Mononuclear cell (primary cell): ENCODE data around the gene MRPS18A. TPM values are rescaled to one million over a fixed set of nuclear protein-coding genes. Genes with fewer than 3 reads are reported as not detected.

ENCODE experiments used
- H3K27me3 ChIP-seq: 2 replicates; pipeline ENCODE4 v1.6.0; 2011; ENCODE audit warnings: low read length, control low read depth; ENCODE audit not compliant: insufficient read depth
- H3K4me1 ChIP-seq: 2 replicates; pipeline ENCODE4 v1.5.1; 2011; ENCODE audit warnings: mild to moderate bottlenecking, low read length, control low read depth; ENCODE audit not compliant: insufficient read depth
- H3K4me3 ChIP-seq: 2 replicates; pipeline ENCODE4 v1.5.1; 2011; ENCODE audit warnings: mild to moderate bottlenecking, low read length, moderate library complexity
- H3K9me3 ChIP-seq: 2 replicates; pipeline ENCODE4 v1.5.1; 2011; ENCODE audit warnings: low read depth, mild to moderate bottlenecking, control low read depth, low read length
- total RNA-seq: library from RNA; depleted of rRNA; stranded (reverse); fragments of >200 nt; gene quantifications from one replicate; pipeline ENCODE4 v1.2.3, GENCODE V29; 2012

MRPS18A gene
- total RNA-seq: 29.5 TPM

- Histone ChIP-seq H3K27me3 (no peaks in the 10 kb centered on the region), H3K9me3 (no peaks in the 10 kb centered on the region), H3K4me3 (peak within 1 kb of the TSS; percentile 92), H3K4me1 (peaks cover 32% of the 10 kb centered on the region)
These were observed at the start of gene MRPS18A for GRCh38 chr6:43687437-43688347. Gene MRPS18A, minus strand, starts transcription at chr6:43687791. Its CDS starts 12 bp downstream, at chr6:43687779.

- Histone ChIP-seq H3K4me3 (no peak overlapping the region), H3K9me3 (no peaks in the 10 kb centered on the region), H3K4me1 (peaks cover 18% of the 10 kb centered on the region), H3K27me3 (no peaks in the 10 kb centered on the region)
These were observed 49.3 kb upstream of the MRPS18A start for GRCh38 chr6:43736844-43737243.

- H3K9me3 ChIP-seq: peaks cover 2% of the 10 kb centered on the region
- peaks cover 18% of the 10 kb centered on the region for H3K4me1 ChIP-seq
- H3K27me3 ChIP-seq: no peaks in the 10 kb centered on the region
- no peak overlapping the region for H3K4me3 ChIP-seq
These were observed 48.7 kb upstream of the MRPS18A start for GRCh38 chr6:43736211-43736786.

GRCh38 chr6:43735642-43736199 is 48.1 kb upstream of the MRPS18A start:
- Histone ChIP-seq H3K4me3 (no peak overlapping the region), H3K9me3 (peaks cover 7% of the 10 kb centered on the region), H3K27me3 (no peaks in the 10 kb centered on the region)

GRCh38 chr6:43734294-43734665 is 46.7 kb upstream of the MRPS18A start:
- Histone ChIP-seq H3K4me3 (no peak overlapping the region), H3K9me3 (peaks cover 11% of the 10 kb centered on the region), H3K4me1 (peaks cover 18% of the 10 kb centered on the region), H3K27me3 (no peaks in the 10 kb centered on the region)

More at GRCh38 chr6:43735642-43736199, 48.1 kb upstream of the MRPS18A start:
- peaks cover 18% of the 10 kb centered on the region for H3K4me1 ChIP-seq

- no peaks in the 10 kb centered on the region for H3K27me3 ChIP-seq
- H3K4me3 ChIP-seq: no peak overlapping the region
- peaks cover 11% of the 10 kb centered on the region for H3K9me3 ChIP-seq
- peaks cover 18% of the 10 kb centered on the region for H3K4me1 ChIP-seq
These were observed 46.1 kb upstream of the MRPS18A start for GRCh38 chr6:43733471-43734293.

GRCh38 chr6:43730634-43731033 is 43.0 kb upstream of the MRPS18A start:
- peaks cover 26% of the 10 kb centered on the region for H3K4me1 ChIP-seq
- peaks cover 11% of the 10 kb centered on the region for H3K9me3 ChIP-seq
- no peak overlapping the region for H3K4me3 ChIP-seq
- H3K27me3 ChIP-seq: no peaks in the 10 kb centered on the region

GRCh38 chr6:43729537-43729936 is 41.9 kb upstream of the MRPS18A start:
- Histone ChIP-seq H3K4me3 (no peak overlapping the region), H3K4me1 (peaks cover 34% of the 10 kb centered on the region), H3K9me3 (peaks cover 11% of the 10 kb centered on the region), H3K27me3 (no peaks in the 10 kb centered on the region)

GRCh38 chr6:43728586-43728985 is 41.0 kb upstream of the MRPS18A start:
- Histone ChIP-seq H3K4me3 (no peak overlapping the region), H3K9me3 (peaks cover 11% of the 10 kb centered on the region), H3K27me3 (no peaks in the 10 kb centered on the region)

GRCh38 chr6:43727634-43728033 is 40.0 kb upstream of the MRPS18A start:
- H3K4me3 ChIP-seq: no peak overlapping the region
- H3K9me3 ChIP-seq: peaks cover 11% of the 10 kb centered on the region
- peaks cover 38% of the 10 kb centered on the region for H3K4me1 ChIP-seq
- no peaks in the 10 kb centered on the region for H3K27me3 ChIP-seq

More at GRCh38 chr6:43728586-43728985, 41.0 kb upstream of the MRPS18A start:
- peaks cover 34% of the 10 kb centered on the region for H3K4me1 ChIP-seq

- Histone ChIP-seq H3K9me3 (peaks cover 5% of the 10 kb centered on the region), H3K4me1 (peaks cover 38% of the 10 kb centered on the region), H3K27me3 (no peaks in the 10 kb centered on the region), H3K4me3 (no peak overlapping the region)
These were observed 38.3 kb upstream of the MRPS18A start for GRCh38 chr6:43725643-43726580.

GRCh38 chr6:43724914-43725642 is 37.5 kb upstream of the MRPS18A start:
- Histone ChIP-seq H3K9me3 (no peaks in the 10 kb centered on the region), H3K4me1 (peaks cover 38% of the 10 kb centered on the region), H3K27me3 (no peaks in the 10 kb centered on the region), H3K4me3 (no peak overlapping the region)

- no peak overlapping the region for H3K4me3 ChIP-seq
- H3K27me3 ChIP-seq: no peaks in the 10 kb centered on the region
These were observed 36.8 kb upstream of the MRPS18A start for GRCh38 chr6:43724354-43724753.

More at GRCh38 chr6:43724354-43724753, 36.8 kb upstream of the MRPS18A start:
- Histone ChIP-seq H3K4me1 (peaks cover 38% of the 10 kb centered on the region), H3K9me3 (no peaks in the 10 kb centered on the region)
